Activated T-cell treated with anti-CD3 and anti-CD28 coated beads, Interleukin-2, amount 50 U/mL, for 1 hour (primary cell): ENCODE data around the gene FHAD1.
"Not testable (repeated sequence)": the region's sequence is repeated elsewhere in the genome, so short reads cannot be mapped to it uniquely, and the experiment has no call there.

Experiments
- DNase-seq: peaks from one replicate; pipeline ENCODE4 v3.0.0-alpha.2; 2020

The FHAD1 gene

DNA sequence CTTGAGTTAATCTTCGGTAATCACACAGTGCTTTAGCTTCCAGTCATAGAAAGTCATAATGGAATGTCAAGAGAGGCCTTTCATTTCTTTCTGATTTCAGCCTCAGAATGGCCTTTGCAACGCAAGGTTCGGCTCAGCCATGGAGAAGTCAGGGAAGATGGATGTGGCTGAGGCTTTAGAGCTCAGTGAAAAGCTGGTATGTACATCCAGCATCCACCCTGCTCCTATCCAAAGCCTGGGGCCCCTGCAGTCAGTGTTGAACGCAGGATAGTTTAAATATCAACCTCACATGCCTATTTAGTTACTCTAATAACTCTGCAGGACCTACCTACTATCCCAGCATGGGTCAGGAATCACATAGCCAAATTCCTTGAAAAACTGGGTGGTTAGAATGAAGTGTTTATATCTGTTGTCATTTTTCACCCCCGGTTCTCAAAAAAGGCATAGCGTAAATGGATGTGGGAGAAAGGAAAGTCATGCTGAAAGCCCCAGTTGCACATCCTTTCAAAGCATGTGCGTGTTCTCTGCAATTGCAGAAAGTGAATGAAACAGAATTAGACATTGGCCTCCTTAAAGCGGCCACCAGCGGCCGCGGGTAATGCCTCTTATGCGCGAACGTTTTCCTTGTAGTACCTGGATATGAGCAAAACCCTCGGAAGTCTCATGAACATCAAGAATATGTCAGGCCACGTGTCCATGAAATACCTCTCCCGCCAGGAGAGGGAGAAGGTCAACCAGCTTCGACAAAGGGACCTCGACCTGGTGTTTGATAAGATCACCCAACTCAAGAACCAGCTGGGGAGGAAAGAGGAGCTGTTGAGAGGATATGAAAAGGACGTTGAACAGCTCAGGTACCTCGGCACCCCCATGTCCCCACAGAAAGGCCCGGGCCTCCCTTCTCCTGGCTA, 133.8 kb downstream of the FHAD1 start:
- no peak for DNase-seq

DNA sequence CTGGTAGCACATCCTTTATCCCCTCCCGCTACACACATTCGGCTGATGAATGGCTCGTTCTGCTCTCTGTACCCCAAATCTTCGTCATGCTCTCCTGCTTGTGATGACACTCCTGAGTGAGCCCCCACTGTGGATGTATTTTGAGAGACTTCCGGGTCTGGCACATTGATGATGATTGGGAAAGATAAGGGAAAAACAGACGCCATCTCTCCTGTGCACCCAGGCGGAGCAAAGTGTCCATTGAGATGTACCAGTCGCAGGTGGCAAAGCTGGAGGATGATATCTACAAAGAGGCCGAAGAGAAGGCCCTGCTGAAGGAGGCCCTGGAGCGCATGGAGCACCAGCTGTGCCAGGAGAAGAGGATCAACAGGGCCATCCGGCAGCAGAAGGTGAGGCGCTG, 134.8 kb downstream of the FHAD1 start:
- no peak for DNase-seq

DNA sequence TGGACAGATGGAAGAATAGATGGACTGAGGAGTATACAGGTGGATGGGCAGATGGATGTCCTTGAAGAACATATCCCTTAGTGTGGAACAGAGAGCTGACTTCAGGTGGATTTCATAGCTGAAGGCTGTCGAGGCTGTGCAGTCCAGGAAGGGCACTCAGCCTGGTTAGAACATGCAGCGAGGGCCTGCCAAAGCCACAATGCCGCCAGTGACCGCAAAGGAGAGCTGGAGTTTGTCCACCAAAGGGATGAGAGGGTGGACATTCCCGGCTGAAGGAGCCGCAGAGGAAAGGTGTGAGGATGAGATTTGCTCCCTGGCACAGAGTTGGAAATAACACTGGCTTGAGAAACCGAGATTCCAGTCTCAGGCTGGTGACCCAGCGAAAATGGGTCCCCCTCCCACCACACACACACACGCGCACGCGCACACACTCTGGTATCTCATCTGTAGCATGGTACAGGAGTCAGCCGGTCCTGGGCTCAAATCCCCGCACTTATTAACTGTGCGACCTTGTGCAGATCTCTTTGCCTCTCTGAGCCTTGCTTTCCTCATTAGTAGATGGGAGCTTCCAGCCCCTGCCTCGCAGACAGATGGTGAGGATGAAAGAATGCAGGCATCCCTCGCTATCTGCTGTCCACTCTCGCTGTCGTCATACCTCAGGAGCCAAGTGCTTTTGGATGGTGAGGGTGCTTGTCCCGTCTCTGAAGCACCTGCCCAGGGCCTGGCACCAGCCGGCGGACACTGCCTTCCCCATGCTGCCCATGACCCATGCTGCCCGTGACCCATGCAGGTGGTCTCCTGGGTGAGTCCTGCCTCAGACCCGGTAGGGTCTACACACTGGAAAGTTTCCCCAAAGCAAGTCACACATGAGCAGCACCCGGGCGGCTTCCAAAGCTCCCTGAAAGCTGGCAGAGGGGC, 135.8 kb downstream of the FHAD1 start:
- no peak for DNase-seq

DNA sequence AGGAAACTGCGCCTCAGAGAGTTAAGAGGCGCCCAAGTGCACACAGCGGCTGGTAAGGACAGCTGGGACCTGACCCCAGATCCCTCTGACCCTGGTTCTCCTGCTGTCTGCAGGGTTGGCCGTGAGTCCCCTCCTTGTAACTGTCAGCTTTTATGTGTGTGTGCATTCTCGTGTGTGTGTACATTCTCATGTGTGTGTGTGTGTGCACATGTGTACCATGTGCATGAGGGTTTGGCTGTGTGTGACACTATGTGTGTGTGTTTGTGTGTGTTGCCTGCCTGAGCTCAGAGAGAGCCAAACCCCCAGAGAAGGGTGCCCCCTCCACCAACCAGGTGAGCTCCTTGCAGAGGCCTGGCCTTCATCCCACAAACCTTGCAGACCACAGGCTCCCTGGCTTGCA, 136.8 kb downstream of the FHAD1 start:
- no peak for DNase-seq

DNA sequence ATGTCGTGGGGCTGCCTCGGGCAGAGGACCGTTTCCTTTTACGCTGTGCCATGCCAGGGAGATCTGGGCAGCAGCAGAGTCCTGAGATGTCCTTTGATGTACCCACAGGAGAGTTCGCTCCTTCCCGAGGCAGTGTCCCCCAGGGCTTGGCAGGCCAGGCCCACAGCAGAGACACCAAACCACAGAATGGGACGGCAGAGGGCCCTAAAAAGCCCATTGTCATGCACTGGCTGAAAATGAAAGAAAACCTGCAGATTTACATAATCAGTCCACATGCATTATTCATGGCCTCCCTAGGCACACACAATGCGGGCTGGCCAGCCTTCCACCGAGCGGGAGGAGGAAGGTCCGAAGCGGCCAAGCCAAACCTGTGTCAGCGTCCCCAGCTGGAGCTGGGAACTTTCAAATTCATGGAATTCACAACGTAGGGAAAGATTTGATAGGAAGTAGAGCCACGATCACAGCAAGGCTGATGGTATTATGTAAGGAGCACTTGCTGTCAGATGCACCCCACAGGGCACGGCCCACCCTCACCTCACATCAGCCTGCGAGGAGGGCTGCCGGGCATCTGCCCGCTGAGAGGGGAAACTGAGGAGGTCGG, 137.4 kb downstream of the FHAD1 start:
- no peak for DNase-seq

DNA sequence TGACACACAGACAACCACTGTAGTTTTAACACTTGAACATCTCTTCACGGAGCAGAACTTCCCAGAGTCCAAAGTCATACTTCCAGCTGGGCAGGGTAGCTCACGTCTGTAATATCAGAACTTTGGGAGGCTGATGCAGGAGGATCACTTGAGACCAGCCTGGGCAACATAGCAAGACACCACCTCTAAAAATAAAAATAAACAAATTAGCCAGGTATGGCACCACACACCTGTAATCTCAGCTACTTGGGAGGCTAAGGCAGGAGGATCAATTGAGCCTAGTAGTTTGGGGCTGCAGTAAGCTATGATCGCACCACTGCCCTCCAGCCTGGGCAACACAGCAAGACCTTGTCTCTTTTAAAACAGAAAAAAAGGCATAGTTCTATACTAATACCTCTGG, 138.4 kb downstream of the FHAD1 start:
- no peak for DNase-seq

DNA sequence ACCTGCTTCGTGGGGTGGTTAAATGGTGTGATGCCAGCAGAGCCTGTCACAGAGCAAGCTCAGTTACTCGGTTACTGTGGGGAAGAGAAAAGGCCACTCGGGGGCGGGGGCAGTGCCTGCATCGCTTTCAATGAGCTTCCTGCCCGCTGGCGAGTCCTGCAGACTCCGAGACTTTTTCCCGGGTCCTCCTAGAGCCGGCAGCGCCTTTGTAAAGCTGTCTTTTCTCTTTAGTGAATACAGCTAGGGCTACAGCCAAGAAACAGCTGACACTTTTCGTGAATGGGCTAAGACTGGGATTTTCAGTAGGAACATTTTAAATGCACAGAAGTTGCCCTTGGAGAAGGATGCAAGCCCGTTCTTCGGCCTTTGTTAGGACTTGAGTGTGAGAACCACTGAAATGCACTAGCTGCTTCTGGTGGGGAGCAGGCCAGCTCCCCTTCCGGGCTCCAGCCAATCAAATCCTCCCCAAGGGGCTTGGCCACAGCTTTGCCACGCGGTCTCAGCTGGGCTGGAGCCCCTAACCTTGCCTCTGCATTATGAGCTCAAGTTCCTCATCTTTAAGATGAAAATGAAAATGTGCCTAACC, 139.2 kb downstream of the FHAD1 start:
- DNase-seq = no peak

DNA sequence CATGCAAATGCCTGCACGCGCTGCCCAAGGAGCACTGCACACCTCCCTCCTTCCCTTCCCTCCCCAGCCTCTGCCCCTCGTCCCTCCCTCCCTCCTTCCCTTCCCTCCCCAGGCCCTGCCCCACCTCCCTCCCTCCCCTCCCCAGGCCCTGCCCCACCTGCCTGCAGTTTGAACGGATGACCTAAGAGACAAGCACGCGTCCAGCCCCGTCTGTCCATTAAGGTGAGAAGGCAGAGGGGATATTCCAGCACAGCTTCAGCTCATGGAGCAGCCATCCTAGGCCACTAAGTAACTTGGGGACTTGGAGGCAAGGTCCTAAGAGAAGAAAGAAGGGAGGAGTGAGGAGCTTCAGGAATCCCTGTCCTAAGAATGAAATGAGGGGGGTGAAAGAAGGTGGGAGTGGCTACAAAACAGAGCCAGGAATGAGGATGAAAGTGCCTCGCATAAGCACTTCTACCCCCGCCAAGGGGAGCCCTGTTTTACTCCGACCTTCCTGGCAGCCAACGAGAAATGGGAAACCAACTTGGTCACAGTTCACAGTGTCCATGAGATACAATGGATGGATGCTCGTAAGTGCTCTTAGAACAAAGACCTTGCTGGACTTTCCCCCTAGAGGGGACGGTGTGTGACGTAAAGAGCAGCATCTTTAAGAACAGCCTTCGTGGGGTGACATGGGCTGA, 141.3 kb downstream of the FHAD1 start:
- no peak for DNase-seq

DNA sequence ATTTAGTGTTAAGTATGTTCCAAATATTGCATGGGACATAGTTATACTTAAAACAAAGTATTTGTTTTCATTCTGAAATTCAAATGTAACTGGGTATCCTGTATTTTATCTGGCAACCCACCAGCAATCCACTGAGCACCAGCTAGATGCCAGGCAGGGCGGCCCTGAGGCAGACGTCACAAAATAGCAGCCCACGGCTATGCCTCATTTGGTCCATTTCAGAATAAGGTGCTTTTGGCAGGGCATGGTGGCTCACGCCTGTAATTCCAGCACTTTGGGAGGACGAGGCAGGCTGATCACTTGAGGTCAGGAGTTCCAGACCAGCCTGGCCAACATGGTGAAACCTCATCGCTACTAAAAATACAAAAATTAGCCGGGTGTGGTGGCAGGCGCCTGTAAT, 142.8 kb downstream of the FHAD1 start:
- not testable (repeated sequence) for DNase-seq

DNA sequence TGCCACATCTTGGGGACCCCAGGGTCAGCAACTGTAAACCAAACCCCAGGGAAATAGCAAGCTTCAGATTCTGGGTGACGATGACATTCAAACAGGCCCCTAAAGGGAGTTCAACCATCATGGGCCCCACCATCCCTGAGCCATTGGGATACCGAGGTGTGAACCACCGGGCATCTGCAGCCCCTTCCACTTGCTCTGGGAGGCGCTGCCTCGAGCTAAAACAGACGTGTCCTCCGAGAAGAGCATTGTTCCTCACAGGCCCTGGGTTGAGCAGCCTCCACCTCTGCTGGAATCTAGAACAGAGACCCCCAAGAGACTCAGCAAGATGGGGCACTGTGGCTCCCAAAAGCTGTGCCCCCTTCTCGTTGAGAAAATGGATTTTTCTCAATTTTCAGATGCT, 143.6 kb downstream of the FHAD1 start:
- DNase-seq = no peak

DNA sequence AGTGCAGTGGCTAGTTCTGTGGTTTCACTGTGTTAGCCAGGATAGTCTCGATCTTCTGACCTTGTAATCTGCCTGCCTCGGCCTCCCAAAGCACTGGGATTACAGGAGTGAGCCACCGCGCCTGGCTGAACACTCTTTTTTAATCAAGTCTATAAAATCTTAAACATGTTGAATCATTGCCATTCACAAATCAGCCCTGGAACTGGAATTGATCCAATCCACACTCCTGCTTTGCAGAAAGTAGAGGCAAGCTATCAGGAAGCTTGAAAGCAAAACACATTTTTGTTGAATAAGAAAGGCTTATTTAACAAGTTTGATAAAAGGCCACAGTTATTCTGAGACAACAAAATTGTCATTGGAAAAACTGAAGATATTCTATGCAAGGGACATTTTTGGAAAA, 144.3 kb downstream of the FHAD1 start:
- DNase-seq = no peak

DNA sequence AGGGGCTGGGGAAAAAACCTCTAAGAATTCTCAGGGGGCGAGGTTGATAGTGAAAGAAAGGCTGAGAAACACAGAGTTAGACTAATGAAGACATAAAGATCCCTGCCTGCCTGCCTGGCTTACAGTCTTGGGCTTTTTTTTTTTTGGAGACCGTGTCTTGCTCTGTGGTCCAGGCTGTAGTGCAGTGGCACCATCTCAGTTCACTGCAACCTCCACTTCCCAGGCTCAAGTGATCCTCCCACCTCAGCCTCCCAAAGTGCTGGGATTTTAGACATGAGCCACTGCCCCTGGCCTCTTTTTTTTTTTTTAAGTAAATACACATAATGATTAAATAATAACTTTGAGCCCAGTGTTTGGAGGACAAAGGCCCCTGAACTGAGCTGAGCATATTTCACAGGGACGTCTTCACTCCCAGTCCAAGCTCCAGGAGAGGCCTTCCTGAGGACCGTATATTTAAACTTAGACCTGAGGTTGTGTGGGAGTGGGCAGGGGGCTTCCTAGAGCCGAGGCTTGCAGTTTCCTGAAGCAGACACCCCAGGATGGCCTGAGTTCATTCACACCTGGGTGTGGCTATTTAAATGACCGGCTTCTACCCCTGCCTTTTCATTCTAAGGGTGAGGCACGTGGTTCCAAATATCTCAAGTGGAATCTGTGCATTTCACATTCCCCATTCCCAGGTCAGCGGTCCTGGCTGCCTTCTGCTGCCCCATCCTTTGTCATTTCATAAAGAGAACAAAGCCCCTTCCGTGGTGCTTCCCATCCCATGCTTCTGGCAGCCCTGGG, 146.6 kb downstream of the FHAD1 start:
- no peak for DNase-seq

DNA sequence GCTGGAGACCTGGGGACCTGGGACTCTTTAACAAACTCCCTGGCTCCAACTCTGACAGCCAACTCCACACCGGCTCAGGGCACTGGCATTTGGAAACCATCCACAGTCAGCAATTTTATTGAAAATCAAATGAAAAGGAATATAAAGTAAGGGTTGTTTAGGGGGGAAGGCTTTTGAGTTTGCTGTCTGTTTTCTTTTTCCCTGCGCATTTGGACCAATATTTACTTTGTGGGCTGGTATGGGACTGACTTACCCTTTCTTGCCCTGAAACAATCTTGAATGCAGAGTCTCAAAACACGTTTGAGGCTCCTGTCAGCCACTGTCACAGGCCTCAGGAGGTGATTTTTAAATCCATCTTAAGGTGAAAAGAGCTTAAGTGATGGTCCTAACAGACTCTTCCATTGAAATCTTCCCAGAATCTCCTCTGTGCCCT, 147.3 kb downstream of the FHAD1 start:
- DNase-seq = no peak

DNA sequence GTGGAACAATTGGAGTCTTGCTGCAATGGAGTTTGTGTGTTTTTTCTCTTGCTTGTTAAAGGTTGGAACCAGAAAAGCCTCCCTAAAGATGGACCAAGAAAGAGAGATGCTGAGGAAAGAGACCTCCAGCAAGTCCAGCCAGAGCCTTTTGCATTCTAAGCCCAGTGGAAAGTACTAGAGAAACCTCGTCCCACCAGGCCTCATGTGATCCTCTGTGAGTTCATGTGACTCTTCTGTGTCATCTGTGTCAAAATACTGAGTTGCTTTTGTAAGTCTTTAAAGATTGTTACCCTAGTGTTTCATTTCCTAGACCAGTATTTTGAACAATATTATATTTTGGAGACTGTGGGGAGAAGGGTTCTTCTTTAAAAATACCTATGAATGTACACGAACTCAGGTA, 150.2 kb downstream of the FHAD1 start:
- no peak for DNase-seq

DNA sequence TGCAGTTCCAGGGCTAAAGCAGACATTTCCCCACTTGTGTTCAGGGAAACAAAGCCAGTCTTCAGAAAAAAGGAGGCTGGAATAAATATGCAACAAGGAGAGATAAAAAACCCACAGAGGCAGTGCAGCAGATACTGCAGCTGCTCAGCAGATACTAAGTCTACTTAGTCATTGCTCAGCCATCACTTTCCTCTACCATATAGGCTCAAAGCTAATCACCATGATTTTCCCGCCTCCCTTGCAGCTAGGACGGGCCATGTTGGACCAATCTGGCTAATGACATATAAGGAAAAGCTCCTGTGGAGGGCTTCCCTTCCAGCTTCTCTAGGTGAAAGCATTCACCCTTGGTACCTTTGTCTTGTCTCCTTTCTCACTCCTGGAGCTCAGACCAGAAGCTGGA, 152.7 kb downstream of the FHAD1 start:
- DNase-seq = no peak

DNA sequence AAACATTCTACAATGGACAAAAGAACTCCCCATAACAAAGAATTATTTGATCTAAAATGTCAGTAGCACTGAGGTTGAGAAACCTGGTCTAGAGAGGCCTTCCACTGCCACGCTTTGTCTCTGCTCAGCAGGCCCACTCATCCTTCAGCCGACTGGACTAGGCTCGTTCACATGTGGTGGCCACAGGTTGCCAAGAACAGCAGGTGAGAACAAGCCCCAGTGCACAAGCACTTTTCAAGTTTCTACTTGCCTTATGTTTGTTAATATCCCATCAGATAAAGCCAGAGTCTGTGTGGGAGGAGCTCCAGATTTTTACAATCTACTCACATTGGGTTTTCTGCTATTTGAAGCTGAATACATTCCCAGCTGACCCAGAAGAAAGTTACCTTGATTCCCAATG, 153.6 kb downstream of the FHAD1 start:
- no peak for DNase-seq

DNA sequence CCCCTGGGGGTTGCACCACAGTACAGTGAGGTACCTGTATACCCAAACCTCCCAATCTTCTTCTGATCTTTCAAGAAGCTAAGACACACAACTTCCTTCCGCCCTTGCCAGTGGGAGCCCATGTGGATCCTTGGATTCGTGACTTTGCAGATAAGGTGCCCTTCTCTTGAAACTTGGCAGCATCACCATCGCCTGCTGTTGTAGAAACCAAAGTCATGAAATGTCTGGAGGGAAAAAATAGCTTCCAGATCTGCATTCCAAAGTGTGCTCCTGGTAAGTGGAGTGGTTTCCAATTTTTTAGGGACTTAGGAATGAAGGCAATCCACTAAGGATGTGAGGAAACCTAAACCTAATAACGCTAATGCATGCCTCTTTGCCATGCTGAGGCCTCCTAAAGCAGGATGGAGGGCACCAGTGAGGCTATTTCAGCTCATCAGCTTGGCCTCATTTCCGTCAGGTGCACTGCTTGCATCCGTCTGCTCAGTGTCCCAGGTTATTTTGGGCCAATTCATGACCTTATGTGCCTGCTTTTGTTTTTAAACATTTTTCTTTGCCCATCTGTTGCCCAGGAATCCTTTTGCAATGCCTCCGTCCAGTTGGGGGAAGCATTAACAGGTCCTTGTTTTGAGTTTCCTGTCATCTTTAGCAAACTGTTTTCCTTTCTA, 154.5 kb downstream of the FHAD1 start:
- no peak for DNase-seq

DNA sequence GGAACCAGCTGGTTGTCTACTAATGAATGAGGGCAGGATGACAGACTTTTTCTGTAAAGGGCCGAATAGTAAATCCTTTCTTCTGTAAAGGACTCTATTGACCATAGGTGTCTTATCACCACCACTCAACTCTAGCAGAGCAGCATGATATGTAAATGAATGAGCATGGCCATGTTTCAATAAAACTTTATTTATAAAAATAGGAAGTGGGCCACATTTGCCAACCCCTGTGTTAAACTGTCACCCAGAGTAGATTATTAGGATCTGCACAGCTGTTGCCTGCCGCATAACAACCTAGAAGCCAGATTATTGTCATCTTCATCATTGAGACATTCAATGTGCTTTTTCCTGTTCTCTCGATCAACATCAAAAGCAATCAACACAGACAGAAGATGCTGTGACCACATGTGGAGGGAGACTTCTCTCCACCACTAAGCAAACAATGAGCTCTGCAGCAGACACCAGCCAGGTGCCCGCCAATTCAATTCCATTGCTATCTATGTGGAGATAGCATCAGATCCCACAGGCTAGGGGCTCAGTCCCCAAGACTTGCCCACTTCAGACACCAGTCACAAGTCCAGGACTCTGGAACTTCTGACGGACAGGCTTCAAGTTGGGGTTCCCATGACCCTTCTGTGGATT, 155.9 kb downstream of the FHAD1 start:
- DNase-seq = no peak

DNA sequence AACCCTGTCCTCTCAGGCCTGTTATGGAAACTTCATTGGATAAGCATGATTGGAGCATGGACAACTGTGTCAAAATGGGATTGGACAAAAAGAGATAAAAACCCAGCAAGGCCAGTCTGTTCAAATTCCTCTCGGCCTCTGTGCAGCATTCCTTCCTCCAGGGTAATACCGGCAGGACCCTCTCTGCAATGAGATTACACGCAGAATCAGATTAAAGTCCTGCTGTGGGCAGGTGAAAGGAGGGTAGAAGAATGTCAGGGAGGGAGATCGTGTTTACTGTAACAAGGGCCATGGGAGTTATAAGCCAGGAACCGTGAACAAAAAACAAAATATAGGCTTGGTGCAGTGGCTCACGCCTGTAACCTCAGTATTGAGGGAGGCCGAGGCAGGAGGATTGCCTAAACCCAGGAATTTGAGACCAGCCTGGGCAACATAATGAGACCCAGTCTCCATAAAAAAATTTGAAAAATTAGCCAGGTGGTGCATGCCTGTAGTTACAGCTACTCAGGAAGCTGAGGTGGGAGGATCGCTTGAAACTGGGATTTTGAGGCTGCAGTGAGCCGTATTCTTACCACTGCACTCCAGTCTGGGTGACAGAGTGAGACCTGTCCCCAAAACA, 157.0 kb downstream of the FHAD1 start:
- no peak for DNase-seq
